Activated CD8-positive, alpha-beta T cell treated with anti-CD3 and anti-CD28 coated beads for 36 hours (primary cell): Measurements from ENCODE around the gene GABBR2. TPM values are rescaled to one million over a fixed set of nuclear protein-coding genes. Genes with fewer than 3 reads are reported as not detected.

ENCODE experiments used
- ATAC-seq: fragments of 200-7000 bp; cut with Tn5 transposase; one replicate; pipeline ENCODE4 v1.10.0; 2021; ENCODE audit warnings: mild to moderate bottlenecking, moderate library complexity
- CTCF ChIA-PET: fragments of 350-600 bp; sonication (Branson Sonifier 250); formaldehyde crosslinking; loops from one replicate; lab custom pipeline; 2021; ENCODE audit warnings: antibody characterized with exemption; lab: Charles Lee
- POLR2A ChIA-PET: fragments of 350-600 bp; sonication (Branson Sonifier 250); formaldehyde crosslinking; loops from one replicate; lab custom pipeline; 2021; ENCODE audit warnings: antibody characterized with exemption; lab: Charles Lee
- DNase-seq: peaks from one replicate; pipeline ENCODE4 v3.0.0-alpha.2; 2020
- H3K27ac Mint-ChIP-seq: one replicate; pipeline ENCODE4 v1.8.0; 2021; ENCODE audit warnings: mild to moderate bottlenecking, mixed read lengths
- H3K27me3 Mint-ChIP-seq: one replicate; pipeline ENCODE4 v1.8.0; 2021; ENCODE audit warnings: mixed read lengths
- H3K36me3 Mint-ChIP-seq: one replicate; pipeline ENCODE4 v1.8.0; 2021; ENCODE audit warnings: low read depth, mixed read lengths
- H3K4me1 Mint-ChIP-seq: one replicate; pipeline ENCODE4 v1.8.0; 2021; ENCODE audit warnings: low read depth, mixed read lengths
- H3K4me3 Mint-ChIP-seq: one replicate; pipeline ENCODE4 v1.8.0; 2021; ENCODE audit warnings: mild to moderate bottlenecking, moderate library complexity, mixed read lengths
- H3K9me3 Mint-ChIP-seq: one replicate; pipeline ENCODE4 v1.8.0; 2021; ENCODE audit warnings: mixed read lengths
- CTCF ChIP-seq: fragments of 200-600 bp; IDR thresholded peaks from one replicate; pipeline ENCODE4 v1.8.0; 2022; ENCODE audit warnings: antibody characterized with exemption, mild to moderate bottlenecking
- intact Hi-C: fragments of 100-400 bp; cut with micrococcal nuclease; formaldehyde crosslinking; loops from one replicate; pipeline ENCODE4 v1.10.0; 2022
- total RNA-seq, 2 experiments: library from RNA; stranded (reverse); gene quantifications; one replicate each; pipeline ENCODE4 v1.2.3, GENCODE V29; 2021

GABBR2 gene
- total RNA-seq, 2 experiments from 2014 or later, result not detected

DNA sequence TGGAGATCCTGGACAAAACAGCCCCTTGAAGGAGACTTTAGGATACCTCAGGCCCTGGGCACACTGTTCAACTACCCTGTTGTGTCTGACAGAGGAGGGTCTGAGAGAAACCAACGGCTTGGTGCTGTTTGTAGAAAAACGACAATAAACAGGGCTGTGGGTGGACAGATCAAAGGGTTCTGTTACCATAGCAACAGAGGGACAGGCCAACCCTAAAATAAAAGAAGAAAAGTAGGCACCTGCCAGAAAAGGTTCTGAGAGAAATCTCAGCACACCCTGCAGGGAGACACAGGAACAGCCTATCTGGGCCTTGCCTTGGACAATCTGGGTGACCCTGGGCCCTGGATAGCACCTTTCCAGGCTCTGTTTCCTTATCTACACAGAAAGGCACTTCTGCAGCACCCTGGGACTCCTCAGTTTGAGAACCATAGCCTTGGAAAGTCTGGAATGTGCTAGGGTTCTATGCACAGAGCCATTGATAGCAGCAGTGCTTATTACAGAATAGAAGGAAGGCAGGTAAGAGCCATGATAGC, 348.5 kb downstream of the GABBR2 start:
- no peak for ATAC-seq
- POLR2A ChIA-PET, result no interaction called here
- Mint-ChIP-seq H3K4me3 (no peak overlapping the region), H3K27me3 (peaks cover 3% of the 10 kb centered on the region), H3K27ac (no peak overlapping the region), H3K36me3 (peaks cover 2% of the 10 kb centered on the region), H3K4me1 (no peaks in the 10 kb centered on the region), H3K9me3 (peaks cover 3% of the 10 kb centered on the region)
- DNase-seq, result no peak
- no peak for TF ChIP-seq CTCF
- intact Hi-C loops, result no loop called here
- CTCF ChIA-PET, result no interaction called here

GRCh38 chr9:98359569-98359968, 349.2 kb downstream of the GABBR2 start:
- Mint-ChIP-seq H3K27me3 (peaks cover 3% of the 10 kb centered on the region), H3K4me3 (no peak overlapping the region), H3K4me1 (no peaks in the 10 kb centered on the region), H3K9me3 (no peaks in the 10 kb centered on the region), H3K27ac (no peak overlapping the region), H3K36me3 (no peaks in the 10 kb centered on the region)
- ATAC-seq (no peak), DNase-seq (no peak)
- ChIA-PET POLR2A (no interaction called here), CTCF (no interaction called here)
- intact Hi-C loops, result no loop called here
- TF ChIP-seq CTCF, result no peak

DNA sequence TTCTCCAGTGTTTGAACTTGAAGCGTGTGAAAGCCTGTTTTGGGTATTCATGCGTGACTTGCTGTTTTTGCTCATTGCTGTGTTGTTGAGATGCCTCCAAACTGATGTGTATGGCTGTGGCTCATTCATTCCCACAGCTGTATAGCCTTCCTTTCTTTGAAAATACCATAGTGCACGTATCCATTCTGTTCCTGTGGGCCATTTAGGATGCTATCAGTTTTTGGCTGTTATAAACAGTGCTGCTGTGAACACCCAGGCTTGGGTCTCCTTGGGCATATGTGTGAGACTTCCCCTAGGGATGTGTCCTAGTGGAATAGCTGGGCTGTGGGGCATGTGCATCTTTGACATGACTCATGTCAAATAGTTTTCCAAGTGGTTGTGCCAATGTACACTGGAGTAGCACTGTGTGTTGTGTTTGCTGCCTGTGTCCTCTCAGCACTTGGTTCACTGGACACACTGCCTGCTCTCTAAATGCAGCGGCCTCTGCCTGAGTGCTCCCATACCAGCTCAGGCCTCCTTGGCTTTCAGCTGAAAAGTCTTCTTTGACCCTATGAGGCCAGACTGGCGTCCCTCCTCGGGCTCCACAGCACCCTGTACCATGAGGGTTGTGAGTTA, 350.7 kb downstream of the GABBR2 start:
- CTCF ChIA-PET, result no interaction called here
- Mint-ChIP-seq H3K36me3 (no peaks in the 10 kb centered on the region), H3K27me3 (peaks cover 6% of the 10 kb centered on the region), H3K27ac (no peak overlapping the region), H3K4me3 (no peak overlapping the region), H3K9me3 (no peaks in the 10 kb centered on the region), H3K4me1 (no peaks in the 10 kb centered on the region)
- POLR2A ChIA-PET, result no interaction called here
- TF ChIP-seq CTCF, result no peak
- no peak for DNase-seq
- ATAC-seq, result no peak
- intact Hi-C loops, result no loop called here

- POLR2A ChIA-PET, result no interaction called here
- intact Hi-C loops, result no loop called here
- Mint-ChIP-seq H3K9me3 (no peaks in the 10 kb centered on the region), H3K27ac (no peak overlapping the region), H3K36me3 (no peaks in the 10 kb centered on the region), H3K4me1 (no peaks in the 10 kb centered on the region), H3K4me3 (no peak overlapping the region), H3K27me3 (peaks cover 13% of the 10 kb centered on the region)
- DNase-seq (no peak), ATAC-seq (no peak)
- CTCF ChIA-PET, result no interaction called here
- TF ChIP-seq CTCF, result no peak
These were observed 351.6 kb downstream of the GABBR2 start for GRCh38 chr9:98356953-98357690.

- ChIA-PET CTCF (no interaction called here), POLR2A (no interaction called here)
- Mint-ChIP-seq H3K27ac (no peak overlapping the region), H3K36me3 (no peaks in the 10 kb centered on the region), H3K9me3 (peaks cover 7% of the 10 kb centered on the region), H3K4me3 (no peak overlapping the region), H3K4me1 (no peaks in the 10 kb centered on the region), H3K27me3 (peaks cover 20% of the 10 kb centered on the region)
- TF ChIP-seq CTCF, result no peak
- ATAC-seq, result no peak
- no peak for DNase-seq
- intact Hi-C loops, result no loop called here
These were observed 352.4 kb downstream of the GABBR2 start for GRCh38 chr9:98356326-98356725.
